Prostate gland (tissue), 2 donors: ENCODE data around the gene C1QTNF4. TPM values are rescaled to one million over a fixed set of nuclear protein-coding genes. Genes with fewer than 3 reads are reported as not detected.

Source experiments
- DNase-seq: peaks from one replicate; pipeline ENCODE4 v3.0.0-alpha.2; 2019; ENCODE audit warnings: low spot score
- H3K27ac ChIP-seq, 2 donors: fragments of 200-600 bp; sonication (generic); 2 replicates each; pipeline ENCODE4 v1.5.1; 2017 to 2019
- H3K27me3 ChIP-seq: fragments of 200-600 bp; sonication (generic); replicated peaks from 2 replicates; pipeline ENCODE4 v1.5.1; 2019; ENCODE audit not compliant: insufficient read depth
- H3K36me3 ChIP-seq, 2 donors: fragments of 200-600 bp; sonication (generic); 1 replicate in 1 of 2; 2 replicates in 1 of 2; pipeline versions ENCODE4 v1.5.1 to v1.8.1; 2017 to 2019
- H3K4me1 ChIP-seq: fragments of 200-600 bp; sonication (generic); replicated peaks from 2 replicates; pipeline ENCODE4 v1.5.1; 2019
- H3K4me3 ChIP-seq, 2 donors: fragments of 200-600 bp; sonication (generic); 2 replicates each; pipeline ENCODE4 v1.5.1; 2017 to 2019
- H3K9me3 ChIP-seq: fragments of 200-600 bp; sonication (generic); 2 replicates; pipeline ENCODE4 v1.5.1; 2017
- CTCF ChIP-seq, 4 experiments: fragments of 200-600 bp in 2 of 4; fragments of 450-650 bp in 2 of 4; sonication (generic) in 2 of 4; IDR thresholded peaks; 1 replicate in 3 of 4; 2 replicates in 1 of 4; pipeline ENCODE4 v1.5.1; 2016 to 2019; ENCODE audit warnings: antibody characterized with exemption in 4 of 4, mild to moderate bottlenecking in 2 of 4, moderate library complexity in 2 of 4
- POLR2A ChIP-seq: fragments of 450-650 bp; IDR thresholded peaks from one replicate; pipeline ENCODE4 v1.6.1; 2016; ENCODE audit warnings: antibody characterized with exemption, mild to moderate bottlenecking
- POLR2AphosphoS5 ChIP-seq: sonication (generic); formaldehyde crosslinking; IDR thresholded peaks from one replicate; pipeline ENCODE4 v1.6.1; 2017; ENCODE audit warnings: antibody characterized with exemption
- WGBS: methylation state at CpG from one replicate; pipeline ENCODE4 v1.1.5; 2018; 5-methylcytosine and 5-hydroxymethylcytosine counted together
- intact Hi-C: fragments of 100-400 bp; cut with DNase I; formaldehyde crosslinking; loops from one replicate; pipeline ENCODE4 v1.14.2; 2022
- total RNA-seq, 2 donors: library from RNA; depleted of rRNA; stranded (reverse); fragments of >200 nt; gene quantifications; one replicate each; pipeline ENCODE4 v1.1.0, GENCODE V29; 2016

Gene C1QTNF4
- total RNA-seq, 2 donors from 2014 or later = 2.1 to 13.0 TPM

GRCh38 chr11:47631473-47631872 is 37.3 kb upstream of the C1QTNF4 start:
- TF ChIP-seq CTCF (IDR thresholded peaks at IDR 0.05) = no peak
- WGBS = 69% methylated on average over 5 of the region's 5 CpGs
- Histone ChIP-seq H3K27me3 (no peaks in the 10 kb centered on the region), H3K27ac (no peak overlapping the region), H3K36me3 (peaks cover 6 to 9% of the 10 kb centered on the region in 2 donors), H3K9me3 (no peaks in the 10 kb centered on the region), H3K4me3 (no peak overlapping the region), H3K4me1 (no peaks in the 10 kb centered on the region)
- no peak for DNase-seq
- intact Hi-C loops = no loop called here

GRCh38 chr11:47628026-47628425 is 33.8 kb upstream of the C1QTNF4 start:
- Histone ChIP-seq H3K4me1 (no peaks in the 10 kb centered on the region), H3K4me3 (no peak overlapping the region), H3K9me3 (no peaks in the 10 kb centered on the region), H3K27me3 (no peaks in the 10 kb centered on the region), H3K36me3 (peaks cover 5 to 9% of the 10 kb centered on the region in 2 donors), H3K27ac (no peak overlapping the region)
- WGBS = 96% methylated on average over 4 of the region's 4 CpGs
- DNase-seq = no peak
- intact Hi-C loops = no loop called here
- no peak for TF ChIP-seq CTCF (IDR thresholded peaks at IDR 0.05)
- TF ChIP-seq POLR2AphosphoS5 = no peak
- TF ChIP-seq POLR2A = no peak

- no peak for TF ChIP-seq POLR2A
- no peak for TF ChIP-seq POLR2AphosphoS5
- no peak for TF ChIP-seq CTCF (IDR thresholded peaks at IDR 0.05)
- intact Hi-C loops = no loop called here
These were observed 32.0 kb upstream of the C1QTNF4 start for GRCh38 chr11:47626234-47626633.

GRCh38 chr11:47620836-47621378 is 26.7 kb upstream of the C1QTNF4 start:
- 90% methylated on average over 2 of the region's 2 CpGs for WGBS
- Histone ChIP-seq H3K27ac (no peak overlapping the region), H3K9me3 (no peaks in the 10 kb centered on the region), H3K4me3 (no peak overlapping the region), H3K27me3 (no peaks in the 10 kb centered on the region), H3K36me3 (peaks cover 0 to 9% of the 10 kb centered on the region in 2 donors), H3K4me1 (no peaks in the 10 kb centered on the region)
- TF ChIP-seq CTCF (IDR thresholded peaks at IDR 0.05) (no peak), POLR2A (no peak), POLR2AphosphoS5 (no peak)
- intact Hi-C loops = no loop called here
- DNase-seq = no peak

More at GRCh38 chr11:47626234-47626633, 32.0 kb upstream of the C1QTNF4 start:
- Histone ChIP-seq H3K27me3 (no peaks in the 10 kb centered on the region), H3K4me3 (no peak overlapping the region), H3K36me3 (peaks cover 5 to 9% of the 10 kb centered on the region in 2 donors), H3K4me1 (no peaks in the 10 kb centered on the region), H3K9me3 (no peaks in the 10 kb centered on the region), H3K27ac (no peak overlapping the region)
- WGBS = 91% methylated on average over 8 of the region's 8 CpGs
- no peak for DNase-seq

- WGBS = 38% methylated on average over 3 of the region's 3 CpGs
- no peaks in the 10 kb centered on the region for H3K27me3 ChIP-seq
- H3K9me3 ChIP-seq = no peaks in the 10 kb centered on the region
- no peaks in the 10 kb centered on the region for H3K4me1 ChIP-seq
- no peak for TF ChIP-seq POLR2A
- no peak for TF ChIP-seq POLR2AphosphoS5
- TF ChIP-seq CTCF (IDR thresholded peaks at IDR 0.05) = no peak
- no peaks in the 10 kb centered on the region for H3K36me3 ChIP-seq
- no peak for DNase-seq
- no peak overlapping the region for H3K27ac ChIP-seq
- H3K4me3 ChIP-seq = no peak overlapping the region
- intact Hi-C loops = no loop called here
These were observed 23.2 kb upstream of the C1QTNF4 start for GRCh38 chr11:47617417-47617809.
